Endothelial cell (in vitro differentiated cells): Measurements from ENCODE around the gene TPO. TPM values are rescaled to one million over a fixed set of nuclear protein-coding genes. Genes with fewer than 3 reads are reported as not detected.
"Not testable (repeated sequence)": the region's sequence is repeated elsewhere in the genome, so short reads cannot be mapped to it uniquely, and the experiment has no call there.

ENCODE experiments used
- DNase-seq: peaks from one replicate; pipeline ENCODE4 v3.0.0; 2021; ENCODE audit warnings: low spot score
- H3K27ac Mint-ChIP-seq: one replicate; pipeline ENCODE4 v1.8.0; 2021; ENCODE audit warnings: mixed read lengths, inconsistent platforms; ENCODE audit not compliant: unreplicated experiment
- H3K27me3 Mint-ChIP-seq: one replicate; pipeline ENCODE4 v1.8.0; 2021; ENCODE audit warnings: mild to moderate bottlenecking, moderate library complexity, mixed read lengths, inconsistent platforms; ENCODE audit not compliant: unreplicated experiment
- H3K36me3 Mint-ChIP-seq: one replicate; pipeline ENCODE4 v1.8.0; 2021; ENCODE audit warnings: mild to moderate bottlenecking, low read depth, mixed read lengths, inconsistent platforms; ENCODE audit not compliant: unreplicated experiment
- H3K4me1 Mint-ChIP-seq: one replicate; pipeline ENCODE4 v1.8.0; 2021; ENCODE audit warnings: mild to moderate bottlenecking, mixed read lengths, inconsistent platforms; ENCODE audit not compliant: unreplicated experiment
- H3K4me3 Mint-ChIP-seq: one replicate; pipeline ENCODE4 v1.8.0; 2021; ENCODE audit warnings: mild to moderate bottlenecking, mixed read lengths, inconsistent platforms; ENCODE audit not compliant: unreplicated experiment
- H3K9me3 Mint-ChIP-seq: one replicate; pipeline ENCODE4 v1.8.0; 2021; ENCODE audit warnings: mixed read lengths, inconsistent platforms; ENCODE audit not compliant: unreplicated experiment
- total RNA-seq: library from RNA; stranded (reverse); fragmentation: NEBNext Ultra II Directional; extraction: Animal tissue kit (Norgen Biotek cat#: 25700); gene quantifications from one replicate; pipeline ENCODE4 v1.2.1, GENCODE V29; 2021; ENCODE audit not compliant: unreplicated experiment
- TF ChIP-seq, protein P1 (sequence below): fragments of 200-600 bp; sonication (generic); IDR thresholded peaks from one replicate; pipeline ENCODE4 v1.5.0; 2021; ENCODE audit warnings: antibody characterized with exemption; ENCODE audit not compliant: unreplicated experiment

TPO gene
- total RNA-seq, 1 donor from 2014 or later: 0.41 TPM

DNA sequence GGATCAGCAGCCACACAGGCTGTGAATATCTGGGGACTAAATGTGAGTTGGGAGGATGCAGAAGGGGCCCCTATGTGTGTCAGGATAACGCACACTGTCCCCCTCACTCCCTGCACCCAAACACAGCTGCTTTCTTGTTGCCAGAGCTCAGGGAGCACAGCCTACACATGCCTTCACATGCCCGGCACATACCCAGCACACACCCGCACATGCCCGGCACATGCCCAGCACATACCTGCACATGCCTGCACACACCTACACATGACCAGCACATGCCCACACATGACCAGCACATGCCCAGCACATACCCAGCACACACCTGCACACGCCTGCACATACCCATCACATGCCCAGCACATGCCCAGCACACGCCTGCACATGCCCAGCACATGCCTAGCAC, 75.6 kb downstream of the TPO start:
- TF ChIP-seq, protein P1, sequence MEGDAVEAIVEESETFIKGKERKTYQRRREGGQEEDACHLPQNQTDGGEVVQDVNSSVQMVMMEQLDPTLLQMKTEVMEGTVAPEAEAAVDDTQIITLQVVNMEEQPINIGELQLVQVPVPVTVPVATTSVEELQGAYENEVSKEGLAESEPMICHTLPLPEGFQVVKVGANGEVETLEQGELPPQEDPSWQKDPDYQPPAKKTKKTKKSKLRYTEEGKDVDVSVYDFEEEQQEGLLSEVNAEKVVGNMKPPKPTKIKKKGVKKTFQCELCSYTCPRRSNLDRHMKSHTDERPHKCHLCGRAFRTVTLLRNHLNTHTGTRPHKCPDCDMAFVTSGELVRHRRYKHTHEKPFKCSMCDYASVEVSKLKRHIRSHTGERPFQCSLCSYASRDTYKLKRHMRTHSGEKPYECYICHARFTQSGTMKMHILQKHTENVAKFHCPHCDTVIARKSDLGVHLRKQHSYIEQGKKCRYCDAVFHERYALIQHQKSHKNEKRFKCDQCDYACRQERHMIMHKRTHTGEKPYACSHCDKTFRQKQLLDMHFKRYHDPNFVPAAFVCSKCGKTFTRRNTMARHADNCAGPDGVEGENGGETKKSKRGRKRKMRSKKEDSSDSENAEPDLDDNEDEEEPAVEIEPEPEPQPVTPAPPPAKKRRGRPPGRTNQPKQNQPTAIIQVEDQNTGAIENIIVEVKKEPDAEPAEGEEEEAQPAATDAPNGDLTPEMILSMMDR: no peak
- H3K4me1 Mint-ChIP-seq: no peaks in the 10 kb centered on the region
- H3K27ac Mint-ChIP-seq: no peak overlapping the region
- DNase-seq: no peak
- H3K27me3 Mint-ChIP-seq: peaks cover 11% of the 10 kb centered on the region
- H3K36me3 Mint-ChIP-seq: peaks cover 4% of the 10 kb centered on the region
- no peaks in the 10 kb centered on the region for H3K9me3 Mint-ChIP-seq
- no peak overlapping the region for H3K4me3 Mint-ChIP-seq

DNA sequence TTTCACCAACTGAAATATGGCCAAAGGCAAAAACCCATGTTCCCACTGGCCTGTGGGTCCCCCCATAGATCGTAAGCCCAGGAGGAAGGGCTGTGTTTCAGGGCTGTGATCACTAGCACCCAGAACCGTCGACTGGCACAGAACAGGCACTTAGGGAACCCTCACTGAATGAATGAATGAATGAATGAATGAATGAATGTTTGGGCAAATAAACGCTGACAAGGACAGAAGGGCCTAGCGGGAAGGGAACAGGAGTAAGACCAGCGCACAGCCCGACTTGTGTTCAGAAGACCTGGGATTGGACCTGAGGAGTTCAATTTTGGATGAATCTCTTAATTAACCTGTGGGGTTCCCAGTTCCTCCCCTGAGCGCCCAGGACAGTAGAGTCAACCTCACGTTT, 76.2 kb downstream of the TPO start:
- Mint-ChIP-seq H3K4me3 (no peak overlapping the region), H3K9me3 (no peaks in the 10 kb centered on the region), H3K36me3 (peaks cover 4% of the 10 kb centered on the region), H3K27me3 (peaks cover 14% of the 10 kb centered on the region), H3K4me1 (no peaks in the 10 kb centered on the region), H3K27ac (no peak overlapping the region)
- TF ChIP-seq, protein P1: no peak
- no peak for DNase-seq

DNA sequence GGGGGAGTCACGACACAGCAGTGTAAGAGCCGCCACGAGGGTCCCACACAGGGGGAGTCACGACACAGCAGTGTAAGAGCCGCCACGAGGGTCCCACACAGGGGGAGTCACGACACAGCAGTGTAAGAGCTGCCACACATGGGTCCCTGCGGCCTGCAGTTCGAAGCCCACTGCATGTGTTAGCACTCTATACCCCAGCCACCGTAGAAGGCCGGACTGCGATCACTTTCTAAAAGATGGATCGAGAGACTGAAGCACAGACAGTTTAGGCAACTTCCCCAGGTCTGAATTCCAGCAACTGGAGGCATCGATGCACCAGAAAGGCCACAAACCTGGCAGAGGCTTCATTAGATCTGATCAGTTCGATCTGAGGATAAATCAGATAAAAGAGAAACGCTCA, 77.1 kb downstream of the TPO start:
- peak; percentile 2 for DNase-seq
- not testable (repeated sequence) for H3K9me3 Mint-ChIP-seq, H3K4me3 Mint-ChIP-seq, H3K27ac Mint-ChIP-seq, H3K36me3 Mint-ChIP-seq, H3K4me1 Mint-ChIP-seq
- peaks cover 14% of the 10 kb centered on the region for H3K27me3 Mint-ChIP-seq

DNA sequence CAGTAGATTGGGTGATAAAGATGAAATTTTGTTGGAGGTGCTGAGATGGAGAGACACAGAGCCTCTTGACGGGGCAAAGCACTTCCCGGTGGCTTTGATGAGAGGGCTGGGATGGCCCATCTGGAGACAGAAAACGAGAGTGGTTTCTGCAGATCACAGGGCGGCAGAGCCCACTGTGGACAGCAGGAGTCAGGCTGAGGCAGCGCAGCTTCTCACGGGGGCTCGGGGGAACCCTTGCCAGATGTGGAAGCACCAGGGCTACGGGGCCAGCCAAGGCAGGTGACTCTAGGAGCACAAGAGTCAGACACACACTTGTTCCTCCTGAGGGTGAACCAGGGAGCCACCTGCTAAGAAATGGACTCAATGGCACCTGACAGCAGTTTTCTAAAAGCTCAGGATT, 78.5 kb downstream of the TPO start:
- TF ChIP-seq, protein P1: no peak

DNA sequence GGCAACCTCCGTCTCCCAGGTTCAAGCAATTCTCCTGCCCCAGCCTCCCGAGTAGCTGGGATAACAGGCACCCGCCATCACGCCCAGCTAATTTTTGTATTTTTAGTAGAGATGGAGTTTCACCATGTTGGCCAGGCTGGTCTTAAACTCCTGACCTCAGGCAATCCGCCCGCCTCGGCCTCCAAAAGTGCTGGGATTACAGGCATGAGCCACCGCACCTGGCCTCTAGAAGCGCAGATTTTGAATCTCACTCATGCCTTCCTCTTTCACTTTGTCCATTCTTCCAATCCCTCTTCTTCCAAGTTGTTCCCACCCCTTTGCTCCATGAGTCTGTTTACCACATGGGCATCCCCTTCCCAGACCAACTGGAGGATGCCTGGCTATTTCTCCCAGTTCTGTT, 79.0 kb downstream of the TPO start:
- peaks cover 14% of the 10 kb centered on the region for H3K27me3 Mint-ChIP-seq
- not testable (repeated sequence) for H3K36me3 Mint-ChIP-seq, H3K9me3 Mint-ChIP-seq, H3K27ac Mint-ChIP-seq, H3K4me1 Mint-ChIP-seq, DNase-seq, H3K4me3 Mint-ChIP-seq

More for the DNA sequence above, 78.5 kb downstream of the TPO start:
- no peak for DNase-seq
- Mint-ChIP-seq H3K27ac (no peak overlapping the region), H3K4me1 (no peaks in the 10 kb centered on the region), H3K9me3 (no peaks in the 10 kb centered on the region), H3K27me3 (peaks cover 14% of the 10 kb centered on the region), H3K4me3 (no peak overlapping the region), H3K36me3 (peaks cover 4% of the 10 kb centered on the region)

DNA sequence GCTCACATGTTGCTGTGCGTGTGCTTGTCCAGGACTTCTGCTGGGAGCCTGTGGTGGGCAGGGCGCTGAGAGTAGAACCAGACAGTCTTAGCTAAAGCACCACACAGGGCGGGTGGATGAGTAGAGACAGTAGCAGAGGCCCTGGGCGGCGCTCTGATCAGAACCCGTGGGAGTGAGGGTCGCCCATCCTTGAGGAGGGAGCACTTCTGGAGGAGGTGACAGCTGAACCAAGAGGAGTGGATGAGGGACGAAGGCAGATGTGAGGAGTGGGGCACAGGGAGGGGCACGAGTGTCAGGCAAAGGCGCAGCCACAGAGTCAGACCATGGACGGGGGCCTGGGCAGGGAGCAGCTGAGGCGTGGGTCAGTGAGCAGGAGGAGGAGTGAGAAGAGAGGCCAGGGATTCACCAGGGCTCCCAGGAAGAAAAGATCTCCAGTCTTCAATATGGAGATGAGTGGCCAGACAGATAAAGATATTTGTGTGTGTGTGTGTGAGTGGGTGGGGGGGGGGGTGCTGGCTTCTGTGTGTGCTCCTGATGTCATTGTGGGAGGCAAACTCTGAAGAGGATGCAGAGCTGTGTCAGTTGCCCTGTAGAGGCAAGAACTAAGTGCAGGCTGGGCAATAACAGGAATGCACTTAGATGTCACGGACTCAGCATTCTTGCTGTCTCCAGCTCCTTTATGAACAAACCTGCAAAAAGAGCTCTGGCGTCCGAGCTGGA, 79.6 kb downstream of the TPO start:
- TF ChIP-seq, protein P1: no peak
- H3K27me3 Mint-ChIP-seq: peaks cover 14% of the 10 kb centered on the region
- no peaks in the 10 kb centered on the region for H3K4me1 Mint-ChIP-seq
- H3K27ac Mint-ChIP-seq: no peak overlapping the region
- DNase-seq: no peak
- no peak overlapping the region for H3K4me3 Mint-ChIP-seq
- H3K9me3 Mint-ChIP-seq: no peaks in the 10 kb centered on the region
- peaks cover 4% of the 10 kb centered on the region for H3K36me3 Mint-ChIP-seq
